DMS79 (cell line): ENCODE results near the gene EP400.
"Not testable (repeated sequence)": the region's sequence is repeated elsewhere in the genome, so short reads cannot be mapped to it uniquely, and the experiment has no call there.

Source experiments
- DNase-seq: peaks from one replicate; lab custom pipeline; 2025; lab: John Stamatoyannopoulos, UW

EP400 gene

DNA sequence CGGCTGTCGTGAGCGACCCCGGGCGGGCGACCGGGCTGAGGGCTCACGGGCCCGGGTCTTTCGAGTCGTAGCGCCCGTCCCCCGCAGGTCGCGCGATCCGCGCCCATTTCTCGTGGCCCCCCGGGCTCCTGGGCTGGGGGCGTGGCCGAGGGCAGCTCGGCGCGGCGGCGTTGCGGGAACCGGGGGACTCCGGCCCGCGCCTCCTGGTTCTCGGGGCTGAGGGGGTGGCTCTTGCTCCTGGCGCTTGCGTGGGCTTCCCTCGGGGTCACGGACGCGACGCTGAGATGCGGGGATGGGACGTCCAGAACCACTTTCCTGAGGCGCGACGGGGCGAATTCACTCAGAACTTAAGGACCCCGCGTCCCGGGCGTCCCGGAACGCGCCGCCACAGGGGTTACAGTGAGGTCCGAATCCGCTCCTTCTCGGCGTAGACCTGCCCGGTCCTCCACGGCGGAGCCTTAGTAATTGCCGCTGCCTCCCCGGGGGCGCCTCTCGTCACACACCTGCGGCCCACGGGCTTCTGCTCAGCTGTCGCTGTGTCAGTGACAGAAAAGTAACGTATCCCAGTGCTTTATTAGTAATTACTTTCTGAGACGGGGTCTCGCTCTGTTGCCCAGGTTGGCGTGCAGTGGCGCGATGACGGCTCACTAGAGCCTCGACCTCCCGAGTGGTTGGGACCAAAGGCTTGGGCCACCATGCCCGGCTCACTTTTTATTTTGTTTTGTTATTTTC, 606 bp downstream of the EP400 start:
- no peak for DNase-seq

DNA sequence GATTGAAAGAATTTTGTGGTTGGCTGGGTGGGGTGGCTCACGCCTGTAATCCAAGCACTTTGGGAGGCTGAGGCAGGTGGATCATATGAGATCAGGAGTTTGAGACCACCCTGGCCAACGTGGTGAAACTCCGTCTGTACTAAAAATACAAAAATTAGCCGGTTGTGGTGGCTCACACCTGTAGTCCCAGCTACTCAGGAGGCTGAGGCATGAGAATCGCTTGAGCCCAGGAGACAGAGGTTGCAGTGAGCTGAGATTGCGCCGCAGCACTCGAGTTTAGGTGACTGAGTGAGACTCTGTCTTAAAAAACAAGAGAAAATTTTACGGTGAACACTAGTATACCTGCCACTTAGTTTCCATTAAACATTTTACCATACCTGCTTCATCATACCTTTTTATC, 4.1 kb downstream of the EP400 start:
- not testable (repeated sequence) for DNase-seq

DNA sequence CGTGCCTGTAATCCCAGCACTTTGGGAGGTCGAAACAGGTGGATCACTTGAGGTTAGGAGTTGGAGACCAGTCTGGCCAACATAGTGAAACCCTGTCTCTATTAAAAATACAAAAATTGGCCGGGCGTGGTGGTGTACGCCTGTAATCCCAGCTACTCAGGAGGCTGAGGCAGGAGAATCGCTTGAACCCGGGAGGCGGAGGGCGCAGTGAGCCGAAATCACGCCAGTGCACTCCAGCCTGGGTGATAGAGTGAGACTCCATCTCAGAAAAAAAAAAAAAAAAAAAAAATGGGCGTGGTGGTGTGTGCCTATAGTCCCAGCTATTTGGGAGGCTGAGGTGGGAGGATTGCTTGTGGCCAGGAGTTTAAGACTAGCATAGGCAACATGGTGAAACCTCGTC, 4.7 kb downstream of the EP400 start:
- not testable (repeated sequence) for DNase-seq

DNA sequence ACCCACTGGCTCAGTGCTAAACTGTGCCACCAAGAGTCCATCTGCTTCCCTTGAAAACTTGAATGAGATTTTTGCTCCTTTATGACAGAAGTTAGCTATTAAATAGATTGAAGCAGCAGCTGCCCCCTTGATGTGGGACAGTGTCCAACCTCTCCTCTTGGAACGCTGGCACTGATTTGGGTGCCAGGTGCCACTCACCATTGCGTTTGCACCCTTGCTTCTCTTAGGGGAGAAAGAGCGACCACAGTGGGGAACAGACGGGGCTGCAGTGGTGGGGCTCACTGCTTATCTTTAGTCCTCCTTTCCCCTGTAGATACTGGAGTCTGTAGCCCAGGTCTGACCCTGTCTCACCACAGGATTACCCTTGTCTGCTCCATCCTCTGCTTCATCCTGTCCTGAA, 9.4 kb downstream of the EP400 start:
- no peak for DNase-seq

DNA sequence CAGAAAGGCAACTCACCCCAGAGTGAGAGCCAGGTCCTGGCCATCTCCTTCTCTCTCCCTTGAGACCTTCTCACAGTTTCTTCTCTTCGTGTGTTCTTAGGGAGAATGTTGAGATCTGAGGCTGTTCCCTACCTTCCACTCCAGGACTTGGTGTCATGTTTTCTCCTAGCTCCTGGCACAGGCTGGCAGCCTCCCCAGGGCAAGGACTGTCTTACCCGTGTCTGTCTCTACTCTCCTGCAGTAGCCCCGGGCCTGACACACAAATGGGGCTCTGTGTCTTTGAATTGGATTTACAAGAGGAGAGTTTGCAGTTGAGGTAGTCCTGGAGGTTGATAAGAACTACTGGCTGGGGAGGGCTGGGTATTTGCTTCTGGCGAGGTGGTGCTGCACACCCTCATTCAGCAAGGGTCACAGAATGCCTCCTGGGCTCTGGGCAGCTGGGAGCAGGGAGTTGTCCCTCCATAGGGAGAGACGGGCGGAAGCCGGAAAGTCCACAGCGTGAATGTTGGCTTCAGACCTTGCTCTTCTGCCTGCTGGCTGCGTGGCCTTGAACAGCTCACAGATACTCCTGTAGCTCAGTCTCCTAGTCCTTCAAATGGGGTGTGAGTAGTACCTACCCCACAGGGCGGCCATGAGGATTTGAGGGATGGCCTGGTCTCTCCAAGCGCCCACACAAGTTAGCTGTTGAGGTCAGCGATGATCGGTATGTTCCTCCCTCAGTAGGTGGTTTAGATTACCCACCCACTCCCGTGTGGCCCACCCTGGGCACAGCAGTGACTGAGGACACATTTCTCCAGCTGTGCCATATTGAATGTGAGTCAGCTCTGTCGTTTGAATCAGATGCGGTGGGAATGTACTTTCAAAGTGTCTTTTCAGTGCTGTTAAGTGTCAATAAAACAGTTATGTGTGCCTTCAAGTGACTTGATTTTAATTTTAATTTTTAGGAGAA, 10.2 kb downstream of the EP400 start:
- no peak for DNase-seq

DNA sequence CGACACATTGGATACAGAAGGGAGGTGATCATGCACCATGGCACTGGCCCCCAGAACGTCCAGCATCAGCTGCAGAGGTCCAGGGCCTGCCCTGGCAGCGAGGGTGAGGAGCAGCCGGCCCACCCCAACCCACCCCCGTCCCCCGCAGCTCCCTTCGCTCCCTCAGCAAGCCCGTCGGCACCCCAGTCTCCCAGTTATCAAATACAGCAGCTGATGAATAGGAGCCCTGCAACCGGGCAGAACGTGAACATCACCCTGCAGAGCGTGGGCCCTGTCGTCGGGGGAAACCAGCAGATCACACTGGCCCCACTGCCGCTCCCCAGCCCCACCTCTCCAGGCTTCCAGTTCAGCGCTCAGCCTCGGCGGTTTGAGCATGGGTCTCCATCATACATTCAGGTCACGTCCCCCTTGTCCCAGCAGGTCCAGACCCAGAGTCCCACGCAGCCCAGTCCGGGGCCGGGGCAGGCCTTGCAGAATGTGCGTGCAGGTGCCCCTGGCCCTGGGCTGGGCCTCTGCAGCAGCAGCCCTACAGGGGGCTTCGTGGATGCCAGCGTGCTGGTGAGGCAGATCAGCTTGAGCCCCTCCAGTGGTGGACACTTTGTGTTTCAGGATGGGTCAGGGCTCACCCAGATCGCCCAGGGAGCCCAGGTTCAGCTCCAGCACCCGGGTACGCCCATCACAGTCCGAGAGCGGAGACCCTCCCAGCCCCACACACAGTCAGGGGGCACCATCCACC, 11.0 kb downstream of the EP400 start:
- not testable (repeated sequence) for DNase-seq

DNA sequence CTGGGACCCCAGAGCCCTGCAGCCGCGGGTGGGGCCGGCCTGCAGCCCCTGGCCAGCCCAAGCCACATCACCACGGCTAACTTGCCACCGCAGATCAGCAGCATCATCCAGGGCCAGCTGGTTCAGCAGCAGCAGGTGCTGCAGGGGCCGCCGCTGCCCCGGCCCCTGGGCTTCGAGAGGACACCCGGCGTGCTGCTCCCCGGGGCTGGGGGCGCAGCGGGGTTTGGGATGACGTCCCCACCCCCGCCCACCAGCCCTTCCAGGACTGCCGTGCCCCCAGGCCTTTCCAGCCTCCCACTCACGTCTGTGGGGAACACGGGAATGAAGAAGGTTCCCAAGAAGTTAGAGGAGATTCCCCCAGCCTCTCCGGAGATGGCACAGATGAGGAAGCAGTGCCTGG, 11.6 kb downstream of the EP400 start:
- not testable (repeated sequence) for DNase-seq

DNA sequence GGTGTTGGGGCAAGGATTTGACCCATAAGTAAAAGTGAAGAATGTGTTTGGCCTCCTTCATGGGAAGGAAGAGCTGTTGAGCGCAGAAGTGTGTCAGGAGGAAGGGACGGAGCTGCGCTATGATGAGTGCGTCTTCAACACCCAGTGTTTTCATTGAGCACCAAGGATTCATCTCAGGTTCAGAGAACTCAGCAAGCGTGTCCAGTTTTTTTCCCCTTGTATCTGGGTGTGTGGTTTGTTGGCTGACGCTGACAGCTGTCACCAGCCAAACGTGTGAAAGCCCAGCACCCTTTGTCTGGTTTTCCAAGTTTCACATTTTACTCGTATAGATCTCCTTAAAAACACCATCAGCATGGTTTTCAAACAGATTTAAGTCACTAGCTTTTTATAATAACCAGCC, 12.3 kb downstream of the EP400 start:
- DNase-seq, result no peak

DNA sequence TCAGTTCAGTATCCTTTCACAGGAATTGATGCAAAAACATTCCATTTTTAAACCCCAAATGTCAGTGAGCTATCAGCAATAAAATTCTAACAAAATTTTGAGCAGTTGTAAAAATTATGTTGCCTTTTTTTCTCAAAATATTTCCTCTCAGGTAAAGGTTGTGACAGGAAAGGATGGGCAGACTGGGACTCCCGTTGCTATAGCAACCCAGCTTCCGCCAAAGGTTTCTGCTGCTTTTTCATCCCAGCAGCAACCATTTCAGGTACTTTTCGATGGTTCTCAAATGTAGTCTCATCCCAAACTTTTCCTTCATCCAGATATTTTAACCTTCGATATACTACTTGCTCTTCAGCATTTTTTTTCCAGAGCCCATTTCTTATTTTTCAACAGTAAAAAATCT, 13.6 kb downstream of the EP400 start:
- DNase-seq, result no peak

DNA sequence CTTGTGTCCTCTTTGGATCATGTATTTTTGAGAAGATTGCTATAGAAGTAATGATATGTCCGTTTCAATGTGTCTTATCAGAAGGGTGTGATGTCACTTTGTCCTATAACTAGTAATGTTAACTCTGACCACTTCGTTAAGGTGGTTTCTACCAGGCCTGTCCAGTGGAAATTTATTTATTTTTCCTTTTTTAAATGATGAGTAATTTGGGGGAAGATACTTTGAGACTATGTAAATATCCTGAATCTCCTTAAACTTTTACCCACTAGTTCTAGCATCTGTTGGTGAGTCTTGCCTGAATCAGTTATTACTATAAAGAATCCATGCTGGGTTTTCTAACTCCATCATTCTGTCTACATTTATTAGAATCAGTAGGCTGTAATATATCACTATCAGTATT, 15.3 kb downstream of the EP400 start:
- no peak for DNase-seq

DNA sequence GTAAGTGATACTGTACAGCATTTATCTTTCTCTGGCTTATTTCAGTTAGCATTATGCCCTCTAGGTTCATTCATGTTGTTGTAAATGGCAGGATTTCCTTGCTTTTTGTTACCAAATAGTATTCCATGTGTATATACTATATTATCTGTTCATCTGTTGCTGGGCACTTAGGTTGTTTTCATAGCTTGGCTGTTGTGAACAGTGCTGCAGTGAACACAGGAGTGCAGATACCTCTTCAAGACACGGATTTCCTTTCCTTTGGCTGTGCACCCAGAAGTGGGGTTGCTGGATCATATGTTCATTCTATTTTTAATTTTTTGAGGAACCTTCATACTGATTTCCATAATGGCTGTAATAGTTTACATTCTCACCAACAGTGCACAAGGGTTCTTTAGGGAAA, 21.5 kb downstream of the EP400 start:
- DNase-seq, result no peak

DNA sequence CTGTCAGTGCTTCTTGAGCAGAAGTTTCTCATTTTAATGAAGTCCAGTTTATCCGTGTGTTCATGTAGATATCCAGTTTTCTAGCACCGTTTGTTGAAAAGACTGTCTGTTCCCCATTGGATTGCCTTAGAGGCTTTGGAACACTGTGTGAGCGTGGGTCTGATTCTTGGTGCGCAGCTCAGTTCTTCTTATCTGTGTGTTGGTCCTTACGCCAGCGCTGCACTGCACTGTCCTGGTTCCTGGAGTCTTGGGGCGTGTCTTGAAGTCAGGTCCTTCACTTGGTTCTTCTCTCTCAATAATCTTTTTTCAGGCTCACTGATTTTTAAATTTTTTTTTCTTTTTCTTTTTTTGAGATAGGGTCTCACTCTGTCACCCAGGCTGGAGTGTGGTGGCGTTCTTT, 25.5 kb downstream of the EP400 start:
- DNase-seq, result no peak

DNA sequence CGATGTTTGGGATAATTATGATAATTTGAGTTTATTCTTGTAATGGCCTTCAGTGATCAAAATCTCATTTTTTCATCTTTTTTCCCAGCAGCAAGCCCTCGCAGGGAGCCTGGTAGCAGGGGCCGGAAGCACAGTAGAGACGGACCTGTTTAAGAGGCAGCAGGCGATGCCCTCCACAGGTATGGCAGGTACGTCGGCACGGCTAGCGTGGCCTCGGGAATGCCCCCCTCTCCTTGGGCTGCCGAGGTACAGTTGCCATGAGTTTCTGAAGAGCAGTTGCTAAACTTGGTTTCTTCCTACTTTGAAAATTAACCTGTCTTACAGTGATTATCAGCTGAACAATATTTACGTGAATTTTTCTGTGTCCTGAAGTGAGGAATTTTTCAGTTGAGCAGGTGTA, 29.9 kb downstream of the EP400 start:
- DNase-seq, result no peak

DNA sequence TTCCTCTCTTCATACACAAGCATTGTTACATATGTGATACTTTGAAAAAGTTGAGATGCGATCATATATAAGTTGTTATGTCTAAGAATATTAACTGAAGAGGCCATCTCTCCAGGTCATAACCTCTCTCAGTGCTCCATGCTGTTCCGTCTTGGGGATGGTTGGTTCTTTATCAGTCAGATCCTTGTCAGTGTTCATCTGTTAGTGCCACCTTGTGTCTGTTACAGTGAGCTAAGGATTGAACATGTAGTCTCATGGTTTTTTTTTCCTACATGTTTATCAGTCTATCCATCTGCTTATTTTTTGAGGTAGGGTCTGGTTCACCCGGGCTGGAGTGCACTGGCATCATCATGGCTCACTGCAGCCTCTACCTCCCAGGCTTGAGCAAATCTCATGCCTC, 30.5 kb downstream of the EP400 start:
- DNase-seq, result no peak

DNA sequence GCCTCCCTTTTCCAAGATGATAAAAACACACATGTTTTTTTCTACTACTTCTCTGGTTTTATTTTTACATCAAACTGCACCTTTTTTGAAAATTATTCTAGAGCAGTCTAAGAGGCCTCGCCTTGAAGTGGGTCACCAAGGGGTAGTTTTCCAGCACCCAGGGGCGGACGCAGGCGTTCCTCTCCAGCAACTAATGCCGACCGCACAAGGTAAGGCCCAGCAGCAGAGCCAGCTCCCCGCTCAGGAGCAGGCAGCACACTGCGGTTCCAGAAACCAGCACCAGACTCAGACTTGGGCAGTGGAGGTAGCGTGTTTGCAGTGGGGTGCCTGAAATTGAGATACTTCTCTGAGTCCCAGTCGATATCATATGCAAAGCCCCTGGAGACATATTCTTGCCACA, 31.6 kb downstream of the EP400 start:
- no peak for DNase-seq

DNA sequence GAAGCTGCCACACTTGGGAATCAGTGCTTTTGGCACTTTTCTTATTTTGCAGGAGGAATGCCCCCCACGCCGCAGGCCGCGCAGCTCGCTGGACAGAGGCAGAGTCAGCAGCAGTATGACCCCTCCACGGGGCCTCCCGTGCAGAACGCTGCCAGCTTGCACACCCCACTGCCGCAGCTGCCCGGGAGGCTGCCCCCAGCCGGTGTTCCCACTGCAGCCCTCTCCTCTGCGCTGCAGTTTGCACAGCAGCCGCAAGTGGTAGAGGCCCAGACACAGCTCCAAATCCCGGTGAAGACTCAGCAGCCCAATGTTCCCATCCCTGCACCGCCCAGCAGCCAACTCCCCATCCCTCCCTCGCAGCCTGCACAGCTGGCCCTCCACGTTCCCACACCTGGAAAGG, 32.3 kb downstream of the EP400 start:
- DNase-seq, result no peak

DNA sequence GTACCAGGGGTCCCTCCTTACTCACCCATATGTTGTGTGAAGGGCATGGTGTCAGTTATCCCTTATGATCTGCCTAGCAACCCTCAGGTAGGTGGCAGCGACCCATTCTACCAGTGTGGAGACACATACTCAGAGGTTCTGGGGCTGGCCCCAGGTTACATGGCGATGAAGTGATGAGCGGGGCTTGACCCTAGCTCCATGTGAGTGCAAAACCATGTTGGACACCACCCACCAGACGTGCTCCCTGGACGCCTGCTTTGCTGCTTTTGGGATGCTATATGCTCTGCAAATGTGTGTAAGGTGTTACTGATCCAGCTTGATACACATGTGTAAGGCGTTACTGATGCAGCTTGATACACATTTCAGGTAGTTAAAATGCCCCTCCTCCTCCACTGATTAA, 33.3 kb downstream of the EP400 start:
- DNase-seq, result no peak

DNA sequence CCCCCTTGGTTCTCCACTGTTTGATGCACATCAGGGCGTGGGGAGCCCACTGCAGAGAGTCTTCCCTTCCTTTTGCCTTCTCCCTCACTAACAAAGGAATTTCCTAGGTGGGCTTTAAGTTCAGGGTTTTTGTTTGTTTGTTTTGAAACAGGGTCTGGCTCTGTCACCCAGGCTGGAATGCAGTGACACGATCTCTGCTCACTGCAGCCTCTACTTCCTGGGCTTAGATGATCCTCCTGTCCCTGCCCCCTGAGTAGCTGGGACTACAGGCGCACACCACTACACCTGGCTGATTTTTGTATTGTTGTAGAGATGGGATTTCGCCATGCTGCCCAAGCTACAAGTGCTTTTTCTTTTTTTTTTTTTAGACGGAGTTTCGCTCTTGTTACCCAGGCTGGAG, 33.8 kb downstream of the EP400 start:
- DNase-seq, result no peak

DNA sequence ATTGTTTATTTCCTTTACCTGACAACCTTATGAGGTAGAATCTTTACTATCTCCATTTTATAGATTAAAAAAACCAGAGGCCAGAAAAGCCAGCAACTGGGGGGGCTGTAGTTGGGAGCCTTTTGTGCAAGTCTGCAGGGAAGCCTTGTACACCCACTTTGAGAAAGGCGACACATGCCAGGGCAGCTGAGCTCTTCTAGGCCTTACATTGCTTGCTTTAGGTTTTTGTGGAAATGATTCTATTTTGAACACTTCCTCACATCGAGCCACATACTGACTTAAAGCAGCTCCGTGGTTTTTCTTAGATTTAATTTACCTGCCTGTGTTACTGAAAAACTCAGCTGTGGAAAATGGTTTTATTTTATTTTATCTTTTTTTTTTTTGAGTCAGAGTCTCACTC, 34.6 kb downstream of the EP400 start:
- no peak for DNase-seq

DNA sequence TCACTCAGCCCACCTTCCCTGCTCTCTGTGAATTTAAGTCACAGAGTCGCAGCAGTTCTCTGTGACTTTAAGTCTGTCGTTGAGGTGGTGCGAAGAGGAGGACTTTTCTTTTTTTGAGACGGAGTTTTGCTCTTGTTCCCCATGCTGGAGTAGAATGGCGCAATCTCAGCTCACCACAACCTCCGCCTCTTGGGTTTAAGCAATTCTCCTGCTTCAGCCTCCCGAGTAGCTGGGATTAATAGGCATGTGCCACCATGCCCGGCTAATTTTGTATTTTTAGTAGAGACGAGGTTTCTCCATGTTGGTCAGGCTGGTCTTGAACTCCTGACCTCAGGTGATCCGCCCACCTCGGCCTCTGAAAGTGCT, 35.8 kb downstream of the EP400 start:
- not testable (repeated sequence) for DNase-seq

DNA sequence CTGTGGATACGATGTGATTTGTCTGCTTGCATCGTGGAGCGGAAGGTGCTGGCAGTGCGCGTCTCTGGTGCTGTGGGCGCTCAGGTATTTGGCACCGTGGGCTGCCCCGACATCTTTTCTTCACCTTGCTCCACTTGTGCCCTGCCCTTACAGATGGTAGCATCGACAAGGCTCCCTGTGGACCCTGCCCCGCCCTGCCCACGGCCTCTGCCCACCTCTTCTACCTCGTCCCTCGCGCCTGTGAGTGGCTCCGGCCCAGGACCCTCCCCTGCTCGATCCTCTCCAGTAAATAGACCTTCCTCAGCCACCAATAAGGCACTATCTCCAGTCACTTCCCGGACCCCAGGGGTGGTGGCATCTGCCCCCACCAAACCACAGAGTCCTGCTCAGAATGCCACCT, 36.6 kb downstream of the EP400 start:
- DNase-seq, result no peak

DNA sequence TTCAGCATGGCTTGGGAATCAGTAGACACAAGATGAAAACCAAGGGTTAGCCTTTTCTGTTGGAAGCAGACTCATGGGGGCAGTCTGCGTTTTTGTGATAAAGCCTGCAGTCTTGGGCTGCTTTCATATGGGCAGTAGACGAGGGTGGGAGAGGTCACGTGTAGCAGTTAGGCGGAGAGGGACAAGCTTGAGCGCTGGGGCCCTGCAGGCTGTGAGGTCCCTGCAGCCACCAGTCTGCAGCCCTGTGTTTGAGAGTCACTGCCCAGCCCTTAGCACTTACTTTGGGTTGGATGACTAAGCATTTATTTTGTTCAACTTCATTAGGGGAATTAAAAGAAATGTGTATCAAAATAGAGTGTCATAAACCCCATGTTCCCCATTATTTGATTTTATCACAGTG, 37.2 kb downstream of the EP400 start:
- DNase-seq, result no peak

DNA sequence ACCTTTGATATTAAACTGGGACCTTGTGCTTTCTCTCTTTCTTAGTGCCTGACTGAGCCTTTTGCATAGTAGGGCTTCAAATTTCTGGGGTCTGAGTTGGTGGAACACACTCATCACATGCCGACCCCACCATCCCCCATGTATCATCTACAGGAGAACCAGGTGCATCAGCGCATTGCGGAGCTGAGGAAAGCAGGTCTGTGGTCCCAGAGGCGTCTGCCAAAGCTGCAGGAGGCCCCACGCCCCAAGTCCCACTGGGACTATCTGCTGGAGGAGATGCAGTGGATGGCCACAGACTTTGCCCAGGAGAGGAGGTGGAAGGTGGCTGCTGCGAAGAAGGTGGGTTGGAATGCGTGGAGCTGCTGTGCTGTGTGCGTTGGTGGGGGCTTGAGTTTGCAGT, 37.8 kb downstream of the EP400 start:
- no peak for DNase-seq
